Endodermal cell (in vitro differentiated cells): ENCODE measurements around the gene PGS1. TPM values are rescaled to one million over a fixed set of nuclear protein-coding genes. Genes with fewer than 3 reads are reported as not detected.

Experiments used
- DNase-seq: peaks from one replicate; pipeline ENCODE4 v3.0.0-alpha.2; 2017
- H3K27ac ChIP-seq: 2 replicates; pipeline ENCODE4 v1.5.1; 2013; ENCODE audit warnings: mild to moderate bottlenecking, low read depth, low read length, moderate library complexity
- H3K27me3 ChIP-seq: 2 replicates; pipeline ENCODE4 v1.6.1; 2013; ENCODE audit warnings: mild to moderate bottlenecking, low read length, moderate library complexity; ENCODE audit not compliant: insufficient read depth, control insufficient read depth, poor library complexity, severe bottlenecking
- H3K36me3 ChIP-seq: 2 replicates; pipeline ENCODE4 v1.7.0; 2013; ENCODE audit warnings: mild to moderate bottlenecking, low read length, moderate library complexity; ENCODE audit not compliant: control insufficient read depth, insufficient read depth
- H3K4me1 ChIP-seq: one replicate; pipeline ENCODE4 v1.7.0; 2013; ENCODE audit warnings: low read length; ENCODE audit not compliant: control insufficient read depth, insufficient read depth
- H3K4me3 ChIP-seq: 2 replicates; pipeline ENCODE4 v1.5.1; 2013; ENCODE audit warnings: mild to moderate bottlenecking, low read length, moderate library complexity
- H3K9ac ChIP-seq: 2 replicates; pipeline ENCODE4 v1.6.1; 2013; ENCODE audit warnings: mild to moderate bottlenecking, low read length, moderate library complexity; ENCODE audit not compliant: poor library complexity, severe bottlenecking; ENCODE audit errors: extremely low read depth
- H3K9me3 ChIP-seq: 2 replicates; pipeline ENCODE4 v1.6.1; 2013; ENCODE audit warnings: mild to moderate bottlenecking, low read length, moderate library complexity; ENCODE audit not compliant: control insufficient read depth
- H3K27ac Mint-ChIP-seq: 2 replicates; pipeline ENCODE4 v1.8.0; 2020; ENCODE audit warnings: mixed read lengths
- H3K27me3 Mint-ChIP-seq: 2 replicates; pipeline ENCODE4 v1.8.0; 2021; ENCODE audit warnings: mild to moderate bottlenecking, mixed read lengths; ENCODE audit not compliant: insufficient read depth
- H3K36me3 Mint-ChIP-seq: 2 replicates; pipeline ENCODE4 v1.8.0; 2020; ENCODE audit warnings: low read depth, mixed read lengths
- H3K4me1 Mint-ChIP-seq: 2 replicates; pipeline ENCODE4 v1.8.0; 2020; ENCODE audit warnings: mixed read lengths
- H3K4me3 Mint-ChIP-seq: 2 replicates; pipeline ENCODE4 v1.8.0; 2020; ENCODE audit warnings: mild to moderate bottlenecking, moderate library complexity, mixed read lengths
- H3K9me3 Mint-ChIP-seq: 2 replicates; pipeline ENCODE4 v1.8.0; 2020; ENCODE audit warnings: mild to moderate bottlenecking, mixed read lengths
- WGBS, 2 experiments: methylation state at CpG; one replicate each; pipeline versions ENCODE4 v1.1.5 to v1.1.7; 2013; ENCODE audit warnings: missing lambda C conversion rate in 2 of 2, mixed read lengths in 1 of 2; ENCODE audit not compliant: insufficient coverage in 1 of 2, insufficient read length in 1 of 2; 5-methylcytosine and 5-hydroxymethylcytosine counted together
- total RNA-seq, 2 donors: library from RNA; stranded (reverse); fragmentation: NEBNext Ultra II Directional in 1 of 2; extraction: Animal tissue kit (Norgen Biotek cat#: 25700) in 1 of 2; gene quantifications; 2 replicates in 1 of 2; 3 replicates in 1 of 2; pipeline ENCODE4 v1.2.1, GENCODE V29; 2021
- TF ChIP-seq, protein P1 (sequence below): fragments of 200-600 bp; sonication (generic); conservative IDR thresholded peaks from 2 replicates; pipeline ENCODE4 v1.5.0; 2021; ENCODE audit warnings: antibody characterized with exemption, mild to moderate bottlenecking

Gene PGS1
- total RNA-seq, 2 donors from 2014 or later: 57.1 to 58.2 TPM

DNA sequence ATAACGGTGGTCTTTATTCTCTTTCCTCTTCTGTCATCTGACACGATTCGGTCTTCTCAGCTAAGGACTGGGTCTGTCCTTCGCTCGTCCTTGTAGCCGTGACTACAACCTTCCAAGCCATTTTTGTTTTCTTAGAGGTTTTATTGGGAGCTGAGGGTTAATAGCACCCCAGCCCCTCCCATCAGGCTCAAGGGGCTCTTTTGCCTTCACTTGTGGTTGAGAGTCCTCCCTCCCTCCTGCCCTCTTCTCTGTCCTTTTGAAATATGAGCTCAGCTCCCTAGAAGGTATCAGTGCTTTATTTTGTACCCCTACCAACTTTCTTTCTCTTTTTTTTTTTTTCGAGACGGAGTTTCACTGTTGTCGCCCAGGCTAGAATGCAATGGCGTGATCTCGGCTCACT is 43.2 kb upstream of the PGS1 start:
- Histone ChIP-seq H3K36me3 (no peaks in the 10 kb centered on the region), H3K4me3 (no peak overlapping the region), H3K9me3 (no peaks in the 10 kb centered on the region), H3K27ac (no peak overlapping the region), H3K4me1 (no peaks in the 10 kb centered on the region), H3K9ac (no peak overlapping the region), H3K27me3 (no peaks in the 10 kb centered on the region)
- Mint-ChIP-seq H3K36me3 (no peaks in the 10 kb centered on the region), H3K4me1 (peaks cover 10% of the 10 kb centered on the region), H3K4me3 (no peak overlapping the region), H3K27me3 (peaks cover 8% of the 10 kb centered on the region), H3K9me3 (no peaks in the 10 kb centered on the region), H3K27ac (no peak overlapping the region)
- WGBS, 2 experiments: 64 to 85% methylated on average over 1 to 11 of the region's 11 CpGs
- DNase-seq: no peak
- TF ChIP-seq, protein P1, sequence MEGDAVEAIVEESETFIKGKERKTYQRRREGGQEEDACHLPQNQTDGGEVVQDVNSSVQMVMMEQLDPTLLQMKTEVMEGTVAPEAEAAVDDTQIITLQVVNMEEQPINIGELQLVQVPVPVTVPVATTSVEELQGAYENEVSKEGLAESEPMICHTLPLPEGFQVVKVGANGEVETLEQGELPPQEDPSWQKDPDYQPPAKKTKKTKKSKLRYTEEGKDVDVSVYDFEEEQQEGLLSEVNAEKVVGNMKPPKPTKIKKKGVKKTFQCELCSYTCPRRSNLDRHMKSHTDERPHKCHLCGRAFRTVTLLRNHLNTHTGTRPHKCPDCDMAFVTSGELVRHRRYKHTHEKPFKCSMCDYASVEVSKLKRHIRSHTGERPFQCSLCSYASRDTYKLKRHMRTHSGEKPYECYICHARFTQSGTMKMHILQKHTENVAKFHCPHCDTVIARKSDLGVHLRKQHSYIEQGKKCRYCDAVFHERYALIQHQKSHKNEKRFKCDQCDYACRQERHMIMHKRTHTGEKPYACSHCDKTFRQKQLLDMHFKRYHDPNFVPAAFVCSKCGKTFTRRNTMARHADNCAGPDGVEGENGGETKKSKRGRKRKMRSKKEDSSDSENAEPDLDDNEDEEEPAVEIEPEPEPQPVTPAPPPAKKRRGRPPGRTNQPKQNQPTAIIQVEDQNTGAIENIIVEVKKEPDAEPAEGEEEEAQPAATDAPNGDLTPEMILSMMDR: no peak

DNA sequence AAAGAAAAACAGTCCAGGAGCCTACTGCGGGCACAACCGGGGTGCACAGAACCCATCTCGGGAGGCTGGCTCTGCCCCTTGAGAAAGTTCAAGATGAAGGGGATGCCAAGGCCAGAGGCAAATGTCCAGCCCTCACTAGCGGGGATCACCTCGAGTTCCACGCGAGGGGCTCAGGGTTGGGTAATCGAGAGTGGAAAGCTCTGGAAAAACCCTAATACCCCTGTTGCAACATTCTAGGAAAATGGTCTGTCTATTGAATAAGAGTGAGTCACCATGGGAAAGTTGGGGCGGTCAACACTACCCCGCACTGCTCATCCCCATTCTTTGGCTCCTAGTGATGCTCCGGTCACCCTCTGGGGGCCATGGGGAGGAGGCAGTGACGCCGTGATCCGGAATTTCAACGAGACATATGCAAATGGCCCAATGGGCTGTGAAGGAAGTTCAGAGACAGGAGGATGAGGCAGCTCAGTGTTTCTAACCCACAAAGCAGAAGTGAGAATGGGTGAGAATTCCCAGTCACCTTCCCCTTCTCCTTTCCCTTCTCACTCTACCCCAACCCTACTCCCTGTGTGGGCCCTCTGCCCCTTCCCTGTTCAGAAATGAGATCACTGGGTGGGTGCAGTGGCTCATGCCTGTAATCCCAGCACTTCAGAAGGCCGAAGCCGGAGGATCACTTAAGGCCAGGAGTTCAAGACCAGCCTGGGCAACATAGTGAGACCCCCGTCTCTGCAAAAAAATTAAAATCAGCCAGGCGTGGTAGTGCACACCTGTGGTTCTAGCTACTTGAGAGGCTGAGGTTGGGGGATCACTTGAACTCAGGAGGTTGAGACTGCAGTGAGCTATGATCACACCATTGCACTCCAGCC is 41.0 kb upstream of the PGS1 start:
- Mint-ChIP-seq H3K4me1 (peaks cover 6% of the 10 kb centered on the region), H3K27ac (no peak overlapping the region), H3K9me3 (no peaks in the 10 kb centered on the region), H3K27me3 (peaks cover 15% of the 10 kb centered on the region), H3K4me3 (no peak overlapping the region), H3K36me3 (no peaks in the 10 kb centered on the region)
- H3K4me1 ChIP-seq: no peaks in the 10 kb centered on the region
- no peak overlapping the region for H3K9ac ChIP-seq
- TF ChIP-seq, protein P1: no peak
- DNase-seq: peak; percentile 71
- H3K36me3 ChIP-seq: no peaks in the 10 kb centered on the region
- H3K4me3 ChIP-seq: no peak overlapping the region
- H3K27me3 ChIP-seq: peaks cover 4% of the 10 kb centered on the region
- WGBS, 2 experiments: 90 to 93% methylated on average over 15 to 19 of the region's 19 CpGs
- no peaks in the 10 kb centered on the region for H3K9me3 ChIP-seq
- no peak overlapping the region for H3K27ac ChIP-seq

DNA sequence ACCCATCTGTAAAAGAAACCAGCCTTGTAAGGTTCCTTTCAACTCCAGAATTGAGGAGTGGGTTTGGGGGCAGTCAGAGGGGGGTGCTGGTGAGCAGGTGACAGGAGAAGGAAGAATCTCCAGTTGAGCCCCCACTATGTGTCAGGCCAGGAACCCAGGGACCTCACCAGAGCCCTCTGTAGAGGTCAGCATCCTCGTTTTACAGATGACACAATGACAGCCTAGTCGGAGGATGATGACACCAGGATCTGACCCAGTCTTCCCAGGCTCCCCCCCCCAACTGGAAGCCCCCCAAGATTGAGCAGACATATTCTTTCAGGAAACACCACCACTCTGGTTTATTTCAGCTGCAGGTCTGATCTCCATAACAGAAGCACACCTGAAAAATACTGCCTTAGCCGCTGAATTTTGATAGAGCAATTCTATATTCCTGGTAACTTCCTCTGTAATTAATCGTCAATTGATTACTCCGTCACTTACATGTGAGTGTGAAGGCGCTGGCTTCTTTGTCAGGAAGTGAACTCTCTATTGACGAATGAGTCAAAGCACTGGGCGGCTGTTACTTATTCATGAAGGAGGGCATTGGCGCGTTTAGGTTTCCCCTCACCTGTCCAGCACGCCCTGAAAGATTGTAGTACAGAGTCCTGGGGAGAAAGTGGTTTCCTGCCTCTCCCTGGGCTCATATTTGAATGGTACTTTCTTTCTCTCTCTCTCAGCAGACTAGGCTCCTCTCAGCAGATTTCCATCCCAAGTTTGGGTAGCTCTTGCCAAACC is 39.8 kb upstream of the PGS1 start:
- Histone ChIP-seq H3K4me3 (no peak overlapping the region), H3K9me3 (no peaks in the 10 kb centered on the region), H3K27ac (no peak overlapping the region), H3K4me1 (peaks cover 4% of the 10 kb centered on the region), H3K27me3 (peaks cover 9% of the 10 kb centered on the region), H3K9ac (no peak overlapping the region), H3K36me3 (no peaks in the 10 kb centered on the region)
- 70 to 73% methylated on average over 11 of the region's 11 CpGs for WGBS, 2 experiments
- Mint-ChIP-seq H3K27me3 (peaks cover 17% of the 10 kb centered on the region), H3K4me1 (no peaks in the 10 kb centered on the region), H3K36me3 (no peaks in the 10 kb centered on the region), H3K4me3 (no peak overlapping the region), H3K27ac (no peak overlapping the region), H3K9me3 (no peaks in the 10 kb centered on the region)
- TF ChIP-seq, protein P1: no peak
- no peak for DNase-seq
